Astrocyte (in vitro differentiated cells and primary cell): ENCODE data around the gene NR2C2AP. TPM values are rescaled to one million over a fixed set of nuclear protein-coding genes. Genes with fewer than 3 reads are reported as not detected.

Experiments used
- DNase-seq: peaks from one replicate; pipeline ENCODE4 v3.0.0-alpha.2; 2010; ENCODE audit warnings: low read depth
- FAIRE-seq: peaks from 2 replicates; lab custom pipeline; 2011; peaks lifted over from hg19 to GRCh38; lab: Jason Lieb, UNC
- H2AFZ ChIP-seq: 2 replicates; pipeline ENCODE4 v1.6.0; 2012; ENCODE audit warnings: low read depth, low read length, inconsistent platforms
- H3K27ac ChIP-seq: 2 replicates; pipeline ENCODE4 v1.5.1; 2011; ENCODE audit warnings: low read depth, low read length, inconsistent platforms
- H3K27me3 ChIP-seq: 2 replicates; pipeline ENCODE4 v1.6.0; 2011; ENCODE audit warnings: low read length, inconsistent platforms; ENCODE audit not compliant: insufficient read depth
- H3K36me3 ChIP-seq: 2 replicates; pipeline ENCODE4 v1.5.1; 2011; ENCODE audit warnings: low read length, inconsistent platforms; ENCODE audit not compliant: insufficient read depth
- H3K4me1 ChIP-seq: 2 replicates; pipeline ENCODE4 v1.5.1; 2011; ENCODE audit warnings: low read length, inconsistent platforms; ENCODE audit not compliant: insufficient read depth
- H3K4me2 ChIP-seq: 2 replicates; pipeline ENCODE4 v1.6.0; 2012; ENCODE audit warnings: low read length, inconsistent platforms
- H3K4me3 ChIP-seq: 2 replicates; pipeline ENCODE4 v1.5.1; 2011; ENCODE audit warnings: low read depth, mild to moderate bottlenecking, low read length, inconsistent platforms; ENCODE audit not compliant: insufficient read depth
- H3K79me2 ChIP-seq: 2 replicates; pipeline ENCODE4 v1.6.0; 2012; ENCODE audit warnings: mild to moderate bottlenecking, low read length, inconsistent platforms; ENCODE audit not compliant: insufficient read depth
- H3K9ac ChIP-seq: 2 replicates; pipeline ENCODE4 v1.6.0; 2012; ENCODE audit warnings: mild to moderate bottlenecking, low read length, inconsistent platforms
- H3K9me3 ChIP-seq: 2 replicates; pipeline ENCODE4 v1.5.1; 2012; ENCODE audit warnings: low read depth, mild to moderate bottlenecking, low read length, inconsistent platforms; ENCODE audit not compliant: insufficient read depth
- H4K20me1 ChIP-seq: 2 replicates; pipeline ENCODE4 v1.6.0; 2012; ENCODE audit warnings: low read length, inconsistent platforms; ENCODE audit not compliant: insufficient read depth
- H3K27ac Mint-ChIP-seq: one replicate; pipeline ENCODE4 v1.8.0; 2021; ENCODE audit warnings: mild to moderate bottlenecking, mixed read lengths; ENCODE audit not compliant: unreplicated experiment
- H3K27me3 Mint-ChIP-seq: one replicate; pipeline ENCODE4 v1.8.0; 2021; ENCODE audit warnings: low read depth, mixed read lengths; ENCODE audit not compliant: unreplicated experiment
- H3K36me3 Mint-ChIP-seq: one replicate; pipeline ENCODE4 v1.8.0; 2021; ENCODE audit warnings: low read depth, mixed read lengths; ENCODE audit not compliant: unreplicated experiment
- H3K4me1 Mint-ChIP-seq: one replicate; pipeline ENCODE4 v1.8.0; 2021; ENCODE audit warnings: low read depth, mixed read lengths; ENCODE audit not compliant: unreplicated experiment
- H3K4me3 Mint-ChIP-seq: one replicate; pipeline ENCODE4 v1.8.0; 2021; ENCODE audit warnings: mild to moderate bottlenecking, moderate library complexity, mixed read lengths; ENCODE audit not compliant: unreplicated experiment
- H3K9me3 Mint-ChIP-seq: one replicate; pipeline ENCODE4 v1.8.0; 2021; ENCODE audit warnings: mild to moderate bottlenecking, mixed read lengths; ENCODE audit not compliant: unreplicated experiment
- EZH2 ChIP-seq: IDR thresholded peaks from 2 replicates; pipeline ENCODE4 v1.6.1; 2012; ENCODE audit warnings: mild to moderate bottlenecking, low read length, inconsistent platforms; ENCODE audit not compliant: insufficient read depth
- total RNA-seq: library from RNA; stranded (reverse); gene quantifications from 2 replicates; pipeline ENCODE4 v1.2.1, GENCODE V29; 2021
- TF ChIP-seq, protein P1 (sequence below): IDR thresholded peaks from 2 replicates; pipeline ENCODE4 v1.5.1; 2011; ENCODE audit warnings: low read depth, mild to moderate bottlenecking, inconsistent platforms, low read length, moderate library complexity; ENCODE audit not compliant: insufficient read depth

The NR2C2AP gene
- total RNA-seq, 1 donor from 2014 or later, result 5.1 TPM

DNA sequence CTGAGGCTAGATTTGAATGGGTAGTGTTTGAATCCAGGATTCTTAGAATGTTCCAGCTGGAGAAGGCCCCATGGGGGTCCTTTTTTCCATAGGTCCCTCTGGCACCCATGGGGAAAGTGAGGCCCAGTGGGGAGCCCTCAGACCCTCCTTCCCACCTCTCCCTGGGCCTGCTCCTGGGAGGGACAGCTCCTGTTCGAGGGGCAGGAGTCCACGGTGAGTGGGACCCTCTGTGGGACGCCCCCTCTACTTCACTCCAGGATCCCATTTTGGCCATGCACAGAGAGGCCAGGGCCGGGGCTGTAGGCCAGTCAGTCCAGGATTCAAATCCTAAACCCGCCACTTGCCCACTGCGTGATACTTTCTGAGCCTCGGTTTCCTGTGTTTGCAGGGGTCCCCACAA is 40.7 kb downstream of the NR2C2AP start:
- Mint-ChIP-seq H3K27ac (no peak overlapping the region), H3K9me3 (no peaks in the 10 kb centered on the region), H3K4me3 (no peak overlapping the region)

DNA sequence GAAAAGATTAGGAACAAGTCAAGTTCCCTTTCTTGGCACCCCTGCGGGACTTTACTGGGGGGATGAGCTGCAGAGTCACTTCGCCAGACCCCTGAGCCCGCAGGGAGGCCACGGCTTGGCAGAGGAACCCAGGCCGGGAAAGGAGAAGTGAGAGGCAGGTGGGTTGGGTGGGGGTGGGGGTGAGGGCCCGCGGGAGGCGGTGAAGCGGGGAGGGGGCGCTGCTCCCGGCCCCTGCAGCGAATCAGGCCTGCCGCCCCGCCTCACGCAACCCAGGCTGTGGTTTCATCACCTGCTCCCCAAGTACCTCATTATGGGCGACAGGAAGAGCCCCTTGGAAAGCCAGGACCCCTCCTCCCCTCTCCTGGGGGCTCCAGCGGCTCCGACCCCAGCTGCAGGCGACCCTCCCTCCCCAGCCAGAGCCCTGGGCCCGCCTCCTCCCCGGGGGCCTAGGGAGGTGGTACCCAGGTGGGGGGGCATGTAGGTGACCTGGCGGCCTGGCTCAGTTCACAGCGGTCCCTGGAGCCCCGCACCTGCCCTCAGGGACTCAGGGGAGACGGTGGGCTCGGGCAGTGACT is 42.7 kb downstream of the NR2C2AP start:
- FAIRE-seq (no peak), DNase-seq (no peak)
- no peaks in the 10 kb centered on the region for H3K36me3 ChIP-seq
- no peak overlapping the region for H3K27ac ChIP-seq
- TF ChIP-seq, protein P1, sequence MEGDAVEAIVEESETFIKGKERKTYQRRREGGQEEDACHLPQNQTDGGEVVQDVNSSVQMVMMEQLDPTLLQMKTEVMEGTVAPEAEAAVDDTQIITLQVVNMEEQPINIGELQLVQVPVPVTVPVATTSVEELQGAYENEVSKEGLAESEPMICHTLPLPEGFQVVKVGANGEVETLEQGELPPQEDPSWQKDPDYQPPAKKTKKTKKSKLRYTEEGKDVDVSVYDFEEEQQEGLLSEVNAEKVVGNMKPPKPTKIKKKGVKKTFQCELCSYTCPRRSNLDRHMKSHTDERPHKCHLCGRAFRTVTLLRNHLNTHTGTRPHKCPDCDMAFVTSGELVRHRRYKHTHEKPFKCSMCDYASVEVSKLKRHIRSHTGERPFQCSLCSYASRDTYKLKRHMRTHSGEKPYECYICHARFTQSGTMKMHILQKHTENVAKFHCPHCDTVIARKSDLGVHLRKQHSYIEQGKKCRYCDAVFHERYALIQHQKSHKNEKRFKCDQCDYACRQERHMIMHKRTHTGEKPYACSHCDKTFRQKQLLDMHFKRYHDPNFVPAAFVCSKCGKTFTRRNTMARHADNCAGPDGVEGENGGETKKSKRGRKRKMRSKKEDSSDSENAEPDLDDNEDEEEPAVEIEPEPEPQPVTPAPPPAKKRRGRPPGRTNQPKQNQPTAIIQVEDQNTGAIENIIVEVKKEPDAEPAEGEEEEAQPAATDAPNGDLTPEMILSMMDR, result no peak
- no peak for TF ChIP-seq EZH2
- no peak overlapping the region for H3K4me3 ChIP-seq
- H4K20me1 ChIP-seq, result peaks cover 3% of the 10 kb centered on the region
- H3K4me2 ChIP-seq, result no peak overlapping the region
- no peaks in the 10 kb centered on the region for H3K27me3 ChIP-seq
- H3K9ac ChIP-seq, result no peak overlapping the region
- peaks cover 5% of the 10 kb centered on the region for H3K9me3 Mint-ChIP-seq
- no peaks in the 10 kb centered on the region for H3K79me2 ChIP-seq
- H3K27me3 Mint-ChIP-seq, result peaks cover 20% of the 10 kb centered on the region
- H2AFZ ChIP-seq, result no peak overlapping the region
- H3K27ac Mint-ChIP-seq, result no peak overlapping the region
- H3K4me3 Mint-ChIP-seq, result no peak overlapping the region
- H3K4me1 ChIP-seq, result no peaks in the 10 kb centered on the region
- H3K36me3 Mint-ChIP-seq, result peaks cover 7% of the 10 kb centered on the region
- no peaks in the 10 kb centered on the region for H3K4me1 Mint-ChIP-seq
- H3K9me3 ChIP-seq, result no peaks in the 10 kb centered on the region

More for the DNA sequence above, 40.7 kb downstream of the NR2C2AP start:
- H4K20me1 ChIP-seq, result peaks cover 3% of the 10 kb centered on the region
- H3K4me1 ChIP-seq, result no peaks in the 10 kb centered on the region
- no peak for TF ChIP-seq EZH2
- TF ChIP-seq, protein P1, result no peak
- H3K9ac ChIP-seq, result no peak overlapping the region
- H3K36me3 ChIP-seq, result no peaks in the 10 kb centered on the region
- no peak overlapping the region for H2AFZ ChIP-seq
- Mint-ChIP-seq H3K36me3 (no peaks in the 10 kb centered on the region), H3K27me3 (peaks cover 10% of the 10 kb centered on the region), H3K4me1 (no peaks in the 10 kb centered on the region)
- FAIRE-seq, result no peak
- no peak for DNase-seq
- H3K4me3 ChIP-seq, result no peak overlapping the region
- H3K4me2 ChIP-seq, result no peak overlapping the region
- no peaks in the 10 kb centered on the region for H3K79me2 ChIP-seq
- no peak overlapping the region for H3K27ac ChIP-seq
- H3K27me3 ChIP-seq, result no peaks in the 10 kb centered on the region
- no peaks in the 10 kb centered on the region for H3K9me3 ChIP-seq

DNA sequence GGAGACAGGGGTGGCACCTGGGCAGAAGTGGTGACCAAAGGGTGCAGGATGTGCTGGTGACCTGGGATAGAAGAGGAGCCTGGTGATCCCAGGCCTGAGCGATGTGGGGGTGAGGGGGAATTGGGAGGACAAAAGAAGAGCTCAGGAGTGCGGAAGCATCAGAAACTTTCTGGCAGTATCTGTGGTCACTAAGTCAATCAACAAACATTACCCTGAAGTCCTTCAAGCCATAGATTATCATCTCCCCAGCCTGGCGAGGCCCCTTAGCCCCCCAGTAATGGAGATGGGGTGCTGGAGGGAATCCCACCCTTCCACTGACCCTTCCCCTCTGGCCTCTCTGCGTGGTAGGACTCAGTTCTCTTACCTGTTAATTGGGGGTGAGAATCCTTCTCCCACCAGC is 43.7 kb downstream of the NR2C2AP start:
- no peak overlapping the region for H3K27ac ChIP-seq
- DNase-seq (no peak), FAIRE-seq (no peak)
- no peaks in the 10 kb centered on the region for H3K27me3 ChIP-seq
- H3K9me3 Mint-ChIP-seq, result peaks cover 8% of the 10 kb centered on the region
- H3K9me3 ChIP-seq, result no peaks in the 10 kb centered on the region
- no peak overlapping the region for H3K27ac Mint-ChIP-seq
- no peak for TF ChIP-seq EZH2
- TF ChIP-seq, protein P1, result no peak
- H3K9ac ChIP-seq, result no peak overlapping the region
- no peaks in the 10 kb centered on the region for H3K4me1 Mint-ChIP-seq
- H4K20me1 ChIP-seq, result peaks cover 3% of the 10 kb centered on the region
- no peak overlapping the region for H3K4me3 Mint-ChIP-seq
- H3K36me3 Mint-ChIP-seq, result peaks cover 11% of the 10 kb centered on the region
- no peaks in the 10 kb centered on the region for H3K79me2 ChIP-seq
- no peaks in the 10 kb centered on the region for H3K36me3 ChIP-seq
- no peak overlapping the region for H3K4me2 ChIP-seq
- H3K4me1 ChIP-seq, result no peaks in the 10 kb centered on the region
- H3K4me3 ChIP-seq, result no peak overlapping the region
- peaks cover 22% of the 10 kb centered on the region for H3K27me3 Mint-ChIP-seq
- H2AFZ ChIP-seq, result no peak overlapping the region
